Esophagus muscularis mucosa (tissue), 4 donors: ENCODE results near the gene MS4A15. TPM values are rescaled to one million over a fixed set of nuclear protein-coding genes. Genes with fewer than 3 reads are reported as not detected.
"Not testable (repeated sequence)": the region's sequence is repeated elsewhere in the genome, so short reads cannot be mapped to it uniquely, and the experiment has no call there.

ENCODE experiments used
- DNase-seq: peaks from one replicate; pipeline ENCODE4 v3.0.0-alpha.2; 2017; ENCODE audit errors: extremely low spot score
- H3K27ac ChIP-seq, 4 donors: fragments of 200-600 bp; sonication (generic); replicated peaks in 1 of 4; 1 replicate in 3 of 4; 2 replicates in 1 of 4; pipeline ENCODE4 v1.5.1; 2016 to 2019; ENCODE audit warnings: mild to moderate bottlenecking in 1 of 4
- H3K27me3 ChIP-seq, 4 donors: fragments of 200-600 bp; sonication (generic); one replicate each; pipeline versions ENCODE4 v1.5.1 to v1.6.0; 2016 to 2019
- H3K36me3 ChIP-seq, 4 donors: fragments of 200-600 bp; sonication (generic); one replicate each; pipeline ENCODE4 v1.5.1; 2016 to 2019
- H3K4me1 ChIP-seq, 4 donors: fragments of 200-600 bp; sonication (generic); one replicate each; pipeline ENCODE4 v1.5.1; 2016 to 2019
- H3K4me3 ChIP-seq, 4 donors: fragments of 200-600 bp; sonication (generic); 1 replicate in 2 of 4; 2 replicates in 2 of 4; pipeline ENCODE4 v1.5.1; 2016 to 2019; ENCODE audit warnings: mild to moderate bottlenecking in 4 of 4, moderate library complexity in 1 of 4
- H3K9me3 ChIP-seq, 4 donors: fragments of 200-600 bp; sonication (generic); 1 replicate in 3 of 4; 2 replicates in 1 of 4; pipeline ENCODE4 v1.5.1; 2016 to 2019
- CTCF ChIP-seq, 3 experiments: fragments of 200-600 bp in 2 of 3; fragments of 450-650 bp in 1 of 3; sonication (generic) in 2 of 3; IDR thresholded peaks; one replicate each; pipeline ENCODE4 v1.5.1; 2017 to 2019; ENCODE audit warnings: antibody characterized with exemption in 3 of 3, mild to moderate bottlenecking in 2 of 3, moderate library complexity in 1 of 3
- EP300 ChIP-seq: sonication (generic); formaldehyde crosslinking; IDR thresholded peaks from one replicate; pipeline ENCODE4 v1.6.1; 2017; ENCODE audit warnings: antibody characterized with exemption
- POLR2A ChIP-seq: fragments of 450-650 bp; IDR thresholded peaks from one replicate; pipeline ENCODE4 v1.6.1; 2017; ENCODE audit warnings: antibody characterized with exemption, moderate library complexity, mild to moderate bottlenecking, low read depth
- POLR2AphosphoS5 ChIP-seq, 2 donors: sonication (generic); formaldehyde crosslinking; IDR thresholded peaks; one replicate each; pipeline ENCODE4 v1.6.1; 2017; ENCODE audit warnings: antibody characterized with exemption in 2 of 2
- WGBS: methylation state at CpG from one replicate; pipeline ENCODE4 v1.1.5; 2018; 5-methylcytosine and 5-hydroxymethylcytosine counted together
- intact Hi-C: fragments of 100-400 bp; cut with DNase I; formaldehyde crosslinking; loops from one replicate; pipeline ENCODE4 v1.15.1; 2023
- total RNA-seq, 4 donors: library from RNA; depleted of rRNA; stranded (reverse); fragments of >200 nt; gene quantifications; one replicate each; pipeline versions ENCODE4 v1.1.0 to v1.2.1, GENCODE V29; 2016

The MS4A15 gene
- total RNA-seq: under 1 TPM in 2 of 4 donors, not detected in 2; 0.40 to 0.52 TPM

- Histone ChIP-seq H3K4me1 (no peaks in the 10 kb centered on the region), H3K27ac (no peak within 1 kb of the TSS), H3K36me3 (no peaks in the 10 kb centered on the region), H3K9me3 (no peaks in the 10 kb centered on the region), H3K27me3 (peaks cover 0 to 40% (median 0%) of the 10 kb centered on the region in 4 donors), H3K4me3 (no peak within 1 kb of the TSS)
- no peak for TF ChIP-seq POLR2A
- DNase-seq: no peak
- intact Hi-C loops: no loop called here
- WGBS: 61% methylated on average over 14 of the region's 14 CpGs
Observed at GRCh38 chr11:60756307-60757032, at the start of gene MS4A15. MS4A15 (plus strand) TSS chr11:60756867; CDS start chr11:60763734, 6,867 bp downstream.

GRCh38 chr11:60706931-60707330 is 49.7 kb upstream of the MS4A15 start:
- H3K27me3 ChIP-seq: no peaks in the 10 kb centered on the region
- TF ChIP-seq EP300 (no peak), POLR2A (no peak), CTCF (IDR thresholded peaks at IDR 0.05) (no peak), POLR2AphosphoS5 (IDR thresholded peaks at IDR 0.05) (no peak)
- H3K36me3 ChIP-seq: no peaks in the 10 kb centered on the region
- no peaks in the 10 kb centered on the region for H3K9me3 ChIP-seq
- no peak overlapping the region for H3K4me3 ChIP-seq
- H3K4me1 ChIP-seq: no peaks in the 10 kb centered on the region
- DNase-seq: peak; percentile 91
- intact Hi-C loops: no loop called here
- H3K27ac ChIP-seq: no peak overlapping the region
- 82% methylated on average over 5 of the region's 5 CpGs for WGBS

- TF ChIP-seq POLR2AphosphoS5 (IDR thresholded peaks at IDR 0.05) (no peak), CTCF (IDR thresholded peaks at IDR 0.05) (no peak), EP300 (no peak), POLR2A (no peak)
- Histone ChIP-seq H3K9me3 (no peaks in the 10 kb centered on the region), H3K36me3 (no peaks in the 10 kb centered on the region), H3K4me1 (no peaks in the 10 kb centered on the region), H3K4me3 (no peak overlapping the region), H3K27ac (no peak overlapping the region), H3K27me3 (peaks cover 0 to 5% (median 0%) of the 10 kb centered on the region in 4 donors)
- no peak for DNase-seq
- 82% methylated on average over 4 of the region's 4 CpGs for WGBS
- intact Hi-C loops: no loop called here
Observed at GRCh38 chr11:60710482-60710881, 46.2 kb upstream of the MS4A15 start.

GRCh38 chr11:60711276-60711675 is 45.4 kb upstream of the MS4A15 start:
- no peaks in the 10 kb centered on the region for H3K4me1 ChIP-seq
- no peaks in the 10 kb centered on the region for H3K9me3 ChIP-seq
- no peak overlapping the region for H3K4me3 ChIP-seq
- intact Hi-C loops: no loop called here
- WGBS: 74% methylated on average over 4 of the region's 4 CpGs
- peaks cover 0 to 5% (median 0%) of the 10 kb centered on the region in 4 donors for H3K27me3 ChIP-seq
- DNase-seq: no peak
- TF ChIP-seq POLR2AphosphoS5 (IDR thresholded peaks at IDR 0.05) (no peak), CTCF (IDR thresholded peaks at IDR 0.05) (no peak)
- no peaks in the 10 kb centered on the region for H3K36me3 ChIP-seq
- H3K27ac ChIP-seq: no peak overlapping the region

- H3K9me3 ChIP-seq: peaks cover 0 to 12% (median 0%) of the 10 kb centered on the region in 4 donors
- H3K4me1 ChIP-seq, H3K27ac ChIP-seq, DNase-seq, H3K4me3 ChIP-seq, intact Hi-C loops, H3K36me3 ChIP-seq: not testable (repeated sequence)
- WGBS: 78% methylated on average over 6 of the region's 6 CpGs
- peaks cover 0 to 14% (median 0%) of the 10 kb centered on the region in 4 donors for H3K27me3 ChIP-seq
Observed at GRCh38 chr11:60713423-60713822, 43.2 kb upstream of the MS4A15 start.

- Histone ChIP-seq H3K4me1 (no peaks in the 10 kb centered on the region), H3K9me3 (peaks cover 0 to 13% (median 0%) of the 10 kb centered on the region in 4 donors), H3K36me3 (no peaks in the 10 kb centered on the region), H3K27ac (no peak overlapping the region), H3K4me3 (no peak overlapping the region), H3K27me3 (peaks cover 0 to 17% (median 0%) of the 10 kb centered on the region in 4 donors)
- intact Hi-C loops: no loop called here
- no peak for TF ChIP-seq CTCF (IDR thresholded peaks at IDR 0.05)
- TF ChIP-seq POLR2A: no peak
- no peak for TF ChIP-seq POLR2AphosphoS5 (IDR thresholded peaks at IDR 0.05)
- no peak for TF ChIP-seq EP300
- 78% methylated on average over 5 of the region's 5 CpGs for WGBS
- DNase-seq: no peak
Observed at GRCh38 chr11:60717956-60718355, 38.7 kb upstream of the MS4A15 start.
